Panc1 (cell line): ENCODE measurements around the gene TDO2. TPM values are rescaled to one million over a fixed set of nuclear protein-coding genes. Genes with fewer than 3 reads are reported as not detected.

Experiments used
- ATAC-seq: fragments of 200-7000 bp; cut with Tn5 transposase; 2 replicates; pipeline ENCODE4 v1.9.1; 2020; ENCODE audit warnings: mild to moderate bottlenecking, moderate library complexity
- BruUV-seq: library from RNA; stranded (reverse); fragments of 400-500 nt; replicated peaks from 2 replicates; lab custom pipeline; 2021; lab: Mats Ljungman, UMichigan
- CTCF ChIA-PET: fragments of 300-600 bp; sonication (Branson Sonifier 250); formaldehyde crosslinking; loops from one replicate; lab custom pipeline; 2022; ENCODE audit warnings: antibody characterized with exemption; lab: Charles Lee
- POLR2A ChIA-PET: fragments of 300-600 bp; sonication (Branson Sonifier 250); formaldehyde crosslinking; loops from one replicate; lab custom pipeline; 2022; ENCODE audit warnings: antibody characterized with exemption; lab: Charles Lee
- DNase-seq: peaks from one replicate; pipeline ENCODE4 v3.0.0-alpha.2; 2010; ENCODE audit warnings: low read depth, low spot score
- H3K27ac ChIP-seq: 2 replicates; pipeline ENCODE4 v1.5.1; 2011; ENCODE audit warnings: mild to moderate bottlenecking, low read length, inconsistent platforms
- H3K27me3 ChIP-seq: fragments of 200-500 bp; sonication (Bioruptor generic); 2 replicates; pipeline ENCODE4 v1.6.0; 2014; ENCODE audit warnings: low read length, inconsistent platforms; ENCODE audit not compliant: control insufficient read depth, insufficient read depth
- H3K36me3 ChIP-seq: fragments of 200-500 bp; sonication (Bioruptor generic); 2 replicates; pipeline ENCODE4 v1.5.1; 2014; ENCODE audit warnings: inconsistent platforms, mild to moderate bottlenecking, low read length, moderate library complexity; ENCODE audit not compliant: control insufficient read depth, insufficient read depth
- H3K4me1 ChIP-seq: 2 replicates; pipeline ENCODE4 v1.5.1; 2011; ENCODE audit warnings: inconsistent platforms, mild to moderate bottlenecking, low read length, moderate library complexity; ENCODE audit not compliant: control insufficient read depth, insufficient read depth
- H3K4me3 ChIP-seq, 2 experiments: 2 replicates each; pipeline ENCODE4 v1.5.1; 2011 to 2012; ENCODE audit warnings: low read depth in 2 of 2, low read length in 2 of 2, mild to moderate bottlenecking in 2 of 2, inconsistent platforms in 1 of 2, moderate library complexity in 1 of 2
- H3K9me3 ChIP-seq: fragments of 200-500 bp; sonication (Bioruptor generic); 2 replicates; pipeline ENCODE4 v1.5.1; 2014; ENCODE audit warnings: low read depth, mild to moderate bottlenecking, inconsistent platforms, low read length, moderate library complexity; ENCODE audit not compliant: control insufficient read depth, insufficient read depth
- CTCF ChIP-seq: fragments of 450-650 bp; IDR thresholded peaks from 2 replicates; pipeline ENCODE4 v1.5.1; 2017; ENCODE audit warnings: mild to moderate bottlenecking
- POLR2AphosphoS5 ChIP-seq: IDR thresholded peaks from 2 replicates; pipeline ENCODE4 v1.6.1; 2012; ENCODE audit warnings: mild to moderate bottlenecking, low read depth, low read length, moderate library complexity
- REST ChIP-seq, 2 experiments: IDR thresholded peaks; 2 replicates each; pipeline ENCODE4 v1.6.1; 2011 to 2012; ENCODE audit warnings: low read depth in 2 of 2, control low read depth in 1 of 2, low read length in 1 of 2, mild to moderate bottlenecking in 1 of 2, moderate library complexity in 1 of 2; ENCODE audit not compliant: insufficient read depth in 1 of 2
- SIN3A ChIP-seq: IDR thresholded peaks from 2 replicates; pipeline ENCODE4 v1.6.1; 2012; ENCODE audit warnings: low read depth, mild to moderate bottlenecking, low read length, moderate library complexity, borderline replicate concordance; ENCODE audit not compliant: insufficient read depth
- in situ Hi-C: cut with HindIII; loops from 2 replicates; pipeline ENCODE4 v1.10.0; 2016; ENCODE audit warnings: low sequenced_read_pairs, low pct_unique_long_range_greater_than_20kb
- intact Hi-C: fragments of 100-400 bp; cut with micrococcal nuclease; formaldehyde crosslinking; loops from one replicate; pipeline ENCODE4 v1.10.0; 2022; ENCODE audit not compliant: unreplicated experiment
- total RNA-seq: library from RNA; stranded (reverse); gene quantifications from one replicate; pipeline ENCODE4 v1.2.1, GENCODE V29; 2021; ENCODE audit not compliant: unreplicated experiment

The TDO2 gene
- total RNA-seq, 1 experiment from 2014 or later = 0.13 TPM

GRCh38 chr4:155959417-155959816 is 55.9 kb downstream of the TDO2 start:
- Histone ChIP-seq H3K4me1 (no peaks in the 10 kb centered on the region), H3K27me3 (no peaks in the 10 kb centered on the region), H3K9me3 (no peaks in the 10 kb centered on the region), H3K4me3 (no peak overlapping the region), H3K27ac (no peak overlapping the region), H3K36me3 (no peaks in the 10 kb centered on the region)
- POLR2A ChIA-PET = no interaction called here
- TF ChIP-seq POLR2AphosphoS5 (no peak), REST (IDR thresholded peaks at IDR 0.05; ENCODE audit: insufficient read depth in 1 of 2, low read depth in 2 of 2, low read length in 1 of 2) (no peak), CTCF (no peak), SIN3A (no peak)
- DNase-seq (no peak), ATAC-seq (no peak; the same call in 1 of the 2 replicates)
- BruUV-seq = no TSS peak
- intact Hi-C loops (no loop called here), in situ Hi-C loops (no loop called here)
- CTCF ChIA-PET = no interaction called here

GRCh38 chr4:155960522-155960921 is 57.0 kb downstream of the TDO2 start:
- POLR2A ChIA-PET = no interaction called here
- DNase-seq = no peak
- in situ Hi-C loops = no loop called here

More at GRCh38 chr4:155960522-155960921, 57.0 kb downstream of the TDO2 start:
- H3K4me3 ChIP-seq = no peak overlapping the region
- intact Hi-C loops = no loop called here
- no peaks in the 10 kb centered on the region for H3K4me1 ChIP-seq
- H3K9me3 ChIP-seq = no peaks in the 10 kb centered on the region
- H3K36me3 ChIP-seq = no peaks in the 10 kb centered on the region
- BruUV-seq = no TSS peak
- ATAC-seq = no peak
- no peak for TF ChIP-seq POLR2AphosphoS5
- no peak for TF ChIP-seq REST (IDR thresholded peaks at IDR 0.05; ENCODE audit: insufficient read depth in 1 of 2, low read depth in 2 of 2, low read length in 1 of 2)
- CTCF ChIA-PET = no interaction called here
- H3K27me3 ChIP-seq = no peaks in the 10 kb centered on the region
- H3K27ac ChIP-seq = no peak overlapping the region
